Kidney epithelial cell (primary cell): ENCODE results near the gene PSMA6. TPM values are rescaled to one million over a fixed set of nuclear protein-coding genes. Genes with fewer than 3 reads are reported as not detected.
"Not testable (repeated sequence)": the region's sequence is repeated elsewhere in the genome, so short reads cannot be mapped to it uniquely, and the experiment has no call there.

ENCODE experiments used
- DNase-seq: peaks from one replicate; pipeline ENCODE4 v3.0.0-alpha.2; 2010; ENCODE audit warnings: low read depth
- H3K27me3 ChIP-seq: 2 replicates; pipeline ENCODE4 v1.6.0; 2011; ENCODE audit warnings: low read length; ENCODE audit not compliant: control insufficient read depth, insufficient read depth
- H3K36me3 ChIP-seq: 2 replicates; pipeline ENCODE4 v1.5.1; 2011; ENCODE audit warnings: low read length; ENCODE audit not compliant: control insufficient read depth, insufficient read depth
- H3K4me3 ChIP-seq: 2 replicates; pipeline ENCODE4 v1.5.1; 2011; ENCODE audit warnings: low read depth, mild to moderate bottlenecking, control low read depth, low read length
- CTCF ChIP-seq: IDR thresholded peaks from 2 replicates; pipeline ENCODE4 v1.5.1; 2011; ENCODE audit warnings: mild to moderate bottlenecking, moderate library complexity, low read length, control low read depth, inconsistent platforms; ENCODE audit not compliant: insufficient read depth, poor library complexity, severe bottlenecking
- total RNA-seq: library from RNA; depleted of rRNA; stranded (reverse); fragments of >200 nt; gene quantifications from 2 replicates; pipeline ENCODE4 v1.2.3, GENCODE V29; 2015

The PSMA6 gene
- total RNA-seq, 1 donor from 2014 or later: 214 TPM

GRCh38 chr14:35346738-35347322 is 54.6 kb downstream of the PSMA6 start:
- Histone ChIP-seq H3K27me3 (no peaks in the 10 kb centered on the region), H3K4me3 (no peak overlapping the region), H3K36me3 (no peaks in the 10 kb centered on the region)
- DNase-seq: no peak
- TF ChIP-seq CTCF: no peak

GRCh38 chr14:35347323-35348043 is 55.3 kb downstream of the PSMA6 start:
- Histone ChIP-seq H3K4me3 (no peak overlapping the region), H3K36me3 (no peaks in the 10 kb centered on the region), H3K27me3 (no peaks in the 10 kb centered on the region)
- TF ChIP-seq CTCF: no peak
- no peak for DNase-seq

- not testable (repeated sequence) for H3K4me3 ChIP-seq, H3K27me3 ChIP-seq, DNase-seq, H3K36me3 ChIP-seq
Observed at GRCh38 chr14:35348044-35348380, 55.8 kb downstream of the PSMA6 start.

- TF ChIP-seq CTCF: no peak
- no peaks in the 10 kb centered on the region for H3K27me3 ChIP-seq
- H3K36me3 ChIP-seq: no peaks in the 10 kb centered on the region
- no peak for DNase-seq
- H3K4me3 ChIP-seq: no peak overlapping the region
Observed at GRCh38 chr14:35349496-35350365, 57.5 kb downstream of the PSMA6 start.

GRCh38 chr14:35351497-35351896 is 59.3 kb downstream of the PSMA6 start:
- H3K27me3 ChIP-seq: no peaks in the 10 kb centered on the region
- H3K36me3 ChIP-seq: no peaks in the 10 kb centered on the region
- no peak for DNase-seq
- no peak for TF ChIP-seq CTCF
- no peak overlapping the region for H3K4me3 ChIP-seq

GRCh38 chr14:35351897-35352273 is 59.7 kb downstream of the PSMA6 start:
- TF ChIP-seq CTCF: no peak
- Histone ChIP-seq H3K27me3 (no peaks in the 10 kb centered on the region), H3K4me3 (no peak overlapping the region), H3K36me3 (no peaks in the 10 kb centered on the region)
- DNase-seq: no peak
